GM21723 (cell line): ENCODE data around the gene EPSTI1.
"Not testable (repeated sequence)": the region's sequence is repeated elsewhere in the genome, so short reads cannot be mapped to it uniquely, and the experiment has no call there.

Source experiments
- ATAC-seq: cut with Tn5 transposase; IDR thresholded peaks from one replicate; pipeline ENCODE4 v1.9.1; 2021; ENCODE audit warnings: mild to moderate bottlenecking, moderate library complexity; ENCODE audit not compliant: unreplicated experiment

EPSTI1 gene, protein sequence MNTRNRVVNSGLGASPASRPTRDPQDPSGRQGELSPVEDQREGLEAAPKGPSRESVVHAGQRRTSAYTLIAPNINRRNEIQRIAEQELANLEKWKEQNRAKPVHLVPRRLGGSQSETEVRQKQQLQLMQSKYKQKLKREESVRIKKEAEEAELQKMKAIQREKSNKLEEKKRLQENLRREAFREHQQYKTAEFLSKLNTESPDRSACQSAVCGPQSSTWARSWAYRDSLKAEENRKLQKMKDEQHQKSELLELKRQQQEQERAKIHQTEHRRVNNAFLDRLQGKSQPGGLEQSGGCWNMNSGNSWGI

DNA sequence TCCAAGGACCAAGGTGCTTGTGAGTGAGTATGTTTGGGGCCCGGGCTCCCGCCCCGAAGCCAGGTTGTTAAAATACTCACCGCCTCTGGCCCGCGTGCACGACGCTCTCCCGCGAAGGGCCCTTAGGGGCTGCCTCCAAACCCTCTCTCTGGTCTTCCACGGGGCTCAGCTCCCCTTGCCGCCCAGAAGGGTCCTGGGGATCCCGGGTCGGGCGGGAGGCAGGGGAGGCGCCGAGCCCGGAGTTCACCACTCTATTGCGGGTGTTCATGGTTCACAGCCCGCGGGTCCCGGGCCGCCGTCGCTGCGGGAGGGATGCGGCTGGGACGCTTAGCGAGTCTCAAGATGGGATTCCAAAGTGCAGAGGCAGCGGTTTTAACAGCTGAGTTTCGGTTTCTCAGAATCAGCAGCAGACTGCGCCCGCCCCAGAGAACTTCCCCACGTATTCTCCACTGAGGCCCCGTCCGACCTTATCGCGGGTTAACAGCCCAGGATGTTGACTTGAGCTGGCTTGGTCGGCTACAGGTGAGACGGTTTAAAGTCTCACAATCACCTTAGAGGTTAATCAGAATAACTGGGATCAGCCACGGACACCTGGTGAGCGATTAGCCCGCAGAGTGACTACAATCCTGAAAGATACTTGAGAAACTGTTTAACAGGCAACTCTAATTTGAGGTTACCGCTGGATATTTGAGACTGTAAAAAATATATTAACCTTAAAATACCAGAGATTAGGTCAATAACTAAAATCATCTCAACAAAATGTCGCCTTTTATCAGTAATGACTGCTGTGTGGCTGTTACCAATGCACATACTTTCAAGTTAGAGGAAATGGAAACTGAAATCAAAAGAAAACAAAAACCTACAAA lies at the start of gene EPSTI1:
EPSTI1 (minus strand) TSS at position 344 of the 866 bp plus-strand sequence; CDS start at position 268, 76 bp downstream.
- peak; percentile 79 for ATAC-seq

DNA sequence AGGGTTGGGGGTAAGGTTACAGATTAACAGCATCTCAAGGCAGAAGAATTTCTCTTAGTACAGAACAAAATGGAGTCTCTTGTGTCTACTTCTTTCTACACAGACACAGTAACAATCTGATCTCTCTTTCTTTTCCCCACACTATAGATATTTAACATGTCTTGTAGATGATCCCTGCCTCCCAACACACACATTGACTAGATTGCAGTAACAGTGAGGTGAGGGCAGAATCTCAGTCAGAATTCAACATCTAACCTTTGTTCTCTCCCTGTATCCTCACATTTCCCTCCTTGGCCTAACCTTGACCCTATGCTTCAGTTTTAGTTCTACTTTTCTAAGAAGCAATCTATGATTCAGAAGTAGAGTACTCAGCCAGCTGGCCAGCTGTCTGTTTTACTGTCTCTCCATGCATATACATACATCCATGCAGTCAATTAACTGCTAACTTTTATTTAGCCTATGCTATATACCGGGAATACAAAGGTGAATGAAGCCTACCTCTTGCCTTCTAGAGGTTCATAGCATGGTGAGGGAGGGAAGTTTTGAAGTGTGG lies 49.4 kb upstream of the EPSTI1 start:
- peak; percentile 49 for ATAC-seq

DNA sequence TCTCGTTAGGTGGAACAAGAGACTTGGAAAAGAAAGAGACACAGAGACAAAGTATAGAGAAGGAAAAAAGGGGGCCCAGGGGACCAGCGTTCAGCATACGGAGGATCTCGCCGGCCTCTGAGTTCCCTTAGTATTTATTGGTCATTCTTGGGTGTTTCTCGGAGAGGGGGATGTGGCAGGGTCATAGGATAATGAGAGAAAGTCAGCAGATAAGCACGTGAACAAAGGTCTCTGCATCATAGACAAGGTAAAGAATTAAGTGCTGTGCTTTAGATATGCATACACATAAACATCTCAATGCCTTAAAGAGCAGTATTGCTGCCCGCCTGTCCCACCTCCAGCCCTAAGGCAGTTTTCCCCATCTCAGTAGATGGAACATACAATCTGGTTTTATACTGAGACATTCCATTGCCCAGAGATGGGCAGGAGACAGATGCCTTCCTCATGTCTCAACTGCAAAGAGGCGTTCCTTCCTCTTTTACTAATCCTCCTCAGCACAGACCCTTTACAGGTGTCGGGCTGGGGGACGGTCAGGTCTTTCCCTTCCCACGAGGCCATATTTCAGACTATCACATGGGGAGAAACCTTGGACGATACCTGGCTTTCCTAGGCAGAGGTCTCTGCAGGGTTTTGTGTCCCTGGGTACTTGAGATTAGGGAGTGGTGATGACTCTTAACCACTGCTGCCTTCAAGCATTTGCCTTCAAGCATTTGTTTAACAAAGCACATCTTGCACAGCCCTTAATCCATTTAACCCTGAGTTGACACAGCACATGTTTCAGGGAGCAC lies 48.7 kb upstream of the EPSTI1 start:
- not testable (repeated sequence) for ATAC-seq

DNA sequence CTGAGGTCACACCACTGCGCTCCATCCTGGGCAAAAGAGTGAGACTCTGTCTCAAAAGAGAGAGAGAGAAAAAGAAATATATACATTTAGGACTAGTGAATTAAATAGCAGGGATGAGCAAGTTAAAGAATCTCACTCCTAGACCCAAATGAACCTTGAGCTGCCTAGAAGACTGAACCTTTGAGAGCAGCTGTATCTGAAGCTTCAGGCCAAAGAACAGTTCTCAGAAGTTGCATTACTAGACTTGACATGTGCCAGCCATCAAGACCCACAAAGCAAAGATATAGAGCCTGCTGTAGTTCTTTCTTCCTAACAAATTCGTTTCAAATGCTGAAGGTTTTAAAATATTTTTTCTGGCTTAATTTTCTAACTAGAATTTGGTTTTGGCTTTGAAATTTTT lies 47.9 kb upstream of the EPSTI1 start:
- no peak for ATAC-seq

DNA sequence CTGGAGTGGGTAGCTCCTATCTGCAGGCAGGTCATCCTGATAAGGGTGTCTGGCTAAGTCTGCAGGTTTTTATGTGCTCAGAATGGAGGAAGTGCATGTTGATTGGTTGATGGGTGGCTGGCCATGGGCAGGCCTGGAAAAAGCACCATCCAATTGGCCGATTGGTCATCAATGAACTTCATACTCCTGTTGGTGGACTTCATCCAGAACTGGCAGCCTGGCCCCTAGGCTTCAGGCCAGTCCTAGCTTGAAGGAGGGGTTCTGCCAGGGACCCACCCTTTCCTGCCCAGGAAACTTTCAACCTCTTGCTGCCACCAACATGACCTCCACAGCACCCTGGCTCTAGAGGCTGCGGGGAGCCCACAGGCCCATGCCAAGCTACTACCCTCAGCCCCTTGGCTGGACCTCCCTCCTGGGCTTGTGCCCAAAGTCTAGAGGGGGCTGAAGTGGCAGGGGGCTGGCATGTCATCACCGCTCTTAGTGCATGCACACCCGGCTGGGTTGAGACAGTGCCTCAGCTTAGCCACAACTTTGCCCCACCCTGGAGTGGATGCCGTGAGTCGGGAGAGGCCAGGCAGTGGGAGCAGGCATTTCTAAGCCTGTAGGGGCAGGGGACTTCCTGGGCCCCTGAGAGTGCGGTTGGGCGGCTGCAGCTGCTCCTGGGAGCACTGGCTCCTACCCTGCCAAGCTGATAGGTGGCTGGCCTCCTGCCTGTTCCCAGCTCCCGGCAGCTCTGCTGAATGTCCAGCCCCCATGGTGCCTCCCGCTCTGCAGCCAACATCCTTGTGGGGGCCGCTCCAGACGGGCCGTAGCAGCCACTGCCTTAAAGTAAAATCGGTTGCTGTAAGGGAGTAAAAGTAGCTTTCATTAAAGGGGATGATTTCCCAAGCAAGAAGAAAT lies 44.6 kb upstream of the EPSTI1 start:
- no peak for ATAC-seq

DNA sequence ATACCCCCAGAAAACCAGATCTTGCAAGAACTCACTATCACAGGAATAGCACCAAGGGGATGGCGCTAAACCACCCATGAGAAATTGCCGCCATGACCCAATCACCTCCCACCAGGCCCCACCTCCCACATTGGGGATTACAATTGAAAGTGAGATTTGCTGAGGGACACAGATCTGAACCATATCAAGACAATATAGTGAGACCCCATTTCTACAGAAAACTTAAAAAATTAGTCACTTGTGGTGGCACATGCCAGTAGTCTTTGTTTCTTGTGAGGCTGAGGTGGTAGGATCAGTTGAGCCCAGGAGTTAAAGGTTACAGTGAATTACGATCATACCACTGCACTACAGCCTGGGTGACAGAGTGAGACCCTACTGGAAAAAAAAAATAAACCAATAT lies 41.0 kb upstream of the EPSTI1 start:
- no peak for ATAC-seq

DNA sequence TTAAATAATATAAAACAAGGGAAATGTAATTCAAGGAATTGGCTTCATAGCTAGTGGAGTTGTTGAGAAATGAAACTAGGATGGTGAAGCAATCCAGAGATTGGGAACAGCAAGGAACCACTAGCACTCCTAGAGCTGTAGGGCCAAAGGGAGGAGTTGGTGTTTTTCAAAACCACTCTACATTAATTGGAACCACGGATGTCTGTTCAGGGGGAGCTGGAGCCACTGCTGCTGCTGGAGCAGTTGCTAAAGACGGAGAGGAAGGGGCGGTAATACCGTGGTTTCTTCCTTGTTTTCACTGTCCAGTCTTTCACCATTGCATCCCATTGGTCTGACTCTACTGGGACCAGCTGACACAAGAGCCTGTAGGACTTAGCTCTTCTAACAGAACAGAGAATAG lies 39.8 kb upstream of the EPSTI1 start:
- no peak for ATAC-seq

DNA sequence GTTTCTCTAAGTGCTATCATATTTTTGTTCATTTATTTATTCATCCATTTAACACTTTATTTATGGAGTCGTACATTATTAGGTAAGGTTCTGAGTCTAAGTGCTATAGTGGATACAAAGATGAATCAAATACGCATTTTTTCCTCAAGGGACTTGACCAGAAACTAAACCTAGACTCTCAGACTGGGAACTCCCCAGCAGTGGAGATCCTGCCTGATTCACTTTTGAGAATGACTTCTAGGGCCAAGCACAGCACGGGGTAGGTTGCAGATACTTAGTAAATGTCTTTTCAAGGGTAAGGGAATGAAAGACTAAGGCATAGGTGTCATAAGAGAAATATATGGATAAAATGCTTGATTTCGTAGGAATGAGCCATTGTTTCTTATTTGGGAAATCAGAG lies 38.5 kb upstream of the EPSTI1 start:
- ATAC-seq = no peak

DNA sequence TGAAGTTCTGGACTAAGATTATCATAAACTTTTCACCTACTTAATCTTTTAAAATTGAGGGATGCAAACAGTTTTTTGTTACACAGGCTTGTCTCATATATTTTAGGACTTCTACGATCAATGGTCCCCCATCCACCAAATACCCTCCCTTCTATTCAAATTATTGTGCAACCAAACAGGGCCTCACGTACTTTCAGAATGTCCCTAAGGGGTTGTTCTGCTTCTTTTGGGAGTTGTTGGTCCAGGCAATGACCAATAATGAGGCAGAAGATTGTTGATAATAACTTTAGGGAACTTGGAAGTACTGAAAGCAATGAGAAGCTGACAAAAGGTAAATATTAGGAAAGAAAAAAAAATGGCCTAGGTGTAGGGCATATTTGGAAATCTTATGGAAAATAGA lies 34.2 kb upstream of the EPSTI1 start:
- ATAC-seq = no peak

DNA sequence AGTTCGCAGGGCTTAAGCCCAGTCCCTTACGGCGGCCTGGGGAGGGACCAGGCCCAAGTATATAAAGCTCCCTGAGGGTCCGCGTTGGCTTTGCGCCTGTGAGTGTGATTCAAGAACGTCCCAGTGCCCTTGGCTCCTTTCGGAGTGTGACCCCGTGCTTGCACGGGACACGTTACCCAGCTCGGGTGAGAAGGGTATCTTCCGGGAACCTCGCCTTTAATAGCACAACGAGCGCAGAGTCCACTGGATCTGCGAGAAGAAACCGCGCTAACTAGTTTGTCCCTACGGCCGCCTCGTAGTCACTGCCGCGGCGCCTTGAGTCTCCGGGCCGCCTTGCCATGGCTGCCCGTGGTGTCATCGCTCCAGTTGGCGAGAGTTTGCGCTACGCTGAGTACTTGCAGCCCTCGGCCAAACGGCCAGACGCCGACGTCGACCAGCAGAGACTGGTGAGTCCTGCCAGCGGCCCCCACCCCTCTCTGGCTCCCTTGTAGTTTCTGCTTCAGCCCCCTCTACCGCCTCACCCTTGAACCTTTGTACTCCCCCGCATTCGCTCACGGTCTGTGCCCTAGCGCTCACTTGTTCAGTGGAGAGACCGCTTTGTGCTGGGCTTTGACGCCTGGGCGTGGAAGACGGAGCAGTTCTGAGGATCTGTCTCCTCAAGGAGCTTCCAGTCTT lies 31.4 kb upstream of the EPSTI1 start, which contains the start of gene DNAJC15:
DNAJC15 (plus strand) TSS at position 298 of the 675 bp plus-strand sequence; CDS start at position 339, 41 bp downstream.
- peak; percentile 84 for ATAC-seq

DNA sequence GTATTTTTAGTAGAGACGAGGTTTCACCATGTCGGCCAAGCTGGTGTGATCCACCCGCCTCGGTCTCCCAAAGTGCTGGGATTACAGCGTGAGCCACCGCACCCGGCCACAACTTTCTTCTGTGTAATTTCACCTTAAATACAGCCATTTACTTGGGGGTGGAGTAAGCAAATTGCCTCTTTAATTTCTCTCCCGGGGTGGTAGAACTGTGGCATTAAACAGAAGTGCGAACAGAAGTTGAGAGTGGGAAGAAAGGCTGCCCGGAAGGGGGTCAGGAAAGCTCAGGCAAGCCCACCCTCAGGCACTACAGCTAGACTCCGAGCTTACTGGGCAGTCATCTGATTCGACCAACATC lies 30.9 kb upstream of the EPSTI1 start:
- ATAC-seq = no peak

DNA sequence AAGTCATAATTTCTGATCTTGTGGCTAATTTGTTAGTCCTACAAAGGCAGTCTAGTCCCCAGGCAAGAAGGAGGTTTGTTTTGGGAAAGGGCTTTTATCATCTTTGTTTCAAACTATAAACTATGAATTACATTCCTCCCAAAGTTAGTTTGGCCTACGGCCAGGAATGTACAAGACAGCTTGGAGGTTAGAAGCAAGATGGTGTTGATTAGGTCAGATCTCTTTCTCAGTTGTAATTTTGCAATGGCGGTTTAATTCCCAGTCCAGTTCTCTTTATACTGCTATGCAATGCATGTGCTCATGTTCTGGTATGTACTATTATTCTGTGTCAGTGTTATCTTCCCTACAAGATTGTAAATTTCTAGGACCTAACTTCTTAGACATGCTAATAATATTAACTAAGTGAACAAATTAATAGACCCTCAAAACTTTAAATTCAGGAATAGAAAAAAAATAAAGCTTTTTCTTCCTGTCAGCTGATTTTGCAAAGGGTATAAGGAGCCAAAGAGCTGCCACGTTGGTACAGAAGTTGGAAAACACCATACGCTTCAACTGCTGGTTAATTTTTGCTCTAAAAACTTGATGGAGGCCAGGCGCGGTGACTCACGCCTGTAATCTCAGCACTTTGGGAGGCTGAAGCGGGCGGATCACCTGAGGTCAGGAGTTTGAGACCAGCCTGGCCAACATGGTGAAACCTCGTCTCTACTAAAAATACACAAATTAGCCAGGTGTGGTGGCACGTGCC lies 30.1 kb upstream of the EPSTI1 start:
- ATAC-seq = no peak

DNA sequence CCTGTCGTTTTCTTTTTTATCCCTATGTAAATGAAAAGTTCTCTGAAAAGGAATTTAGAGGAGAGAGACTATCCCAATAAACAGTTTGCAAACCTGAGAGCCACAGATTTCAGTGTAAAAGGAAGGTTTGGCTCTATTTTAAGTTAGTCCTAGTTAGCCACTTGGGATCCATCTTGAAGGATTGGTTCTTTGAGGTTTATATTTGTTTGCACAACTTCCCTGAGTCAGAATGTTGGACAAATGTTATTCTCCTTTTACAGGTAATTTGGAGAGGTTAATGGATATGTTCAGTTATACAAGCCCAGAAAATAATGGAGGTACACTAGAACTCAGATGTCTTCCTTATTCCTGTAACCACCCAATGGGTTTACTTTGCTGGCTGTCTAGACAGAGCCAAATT lies 28.8 kb upstream of the EPSTI1 start:
- ATAC-seq = no peak

DNA sequence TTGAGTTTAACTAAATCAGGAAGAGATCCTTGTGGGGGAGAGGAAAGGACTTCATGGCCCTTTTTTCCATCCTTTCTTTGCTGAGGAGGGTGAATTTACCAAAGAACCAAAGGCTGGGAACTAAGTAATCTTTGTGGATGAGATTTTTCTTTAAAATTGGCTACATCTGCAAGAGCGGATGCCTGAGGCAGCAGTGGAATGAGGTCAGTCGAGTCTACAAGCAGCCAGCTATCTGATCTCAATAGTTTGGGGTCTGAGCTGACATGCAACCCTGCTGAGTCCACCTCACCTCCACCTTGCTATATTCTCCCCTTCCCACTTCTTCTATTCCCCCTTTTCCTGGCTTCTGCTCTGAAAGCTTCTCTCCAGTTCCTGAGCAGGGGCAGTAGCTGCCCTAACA lies 27.8 kb upstream of the EPSTI1 start:
- ATAC-seq = no peak

DNA sequence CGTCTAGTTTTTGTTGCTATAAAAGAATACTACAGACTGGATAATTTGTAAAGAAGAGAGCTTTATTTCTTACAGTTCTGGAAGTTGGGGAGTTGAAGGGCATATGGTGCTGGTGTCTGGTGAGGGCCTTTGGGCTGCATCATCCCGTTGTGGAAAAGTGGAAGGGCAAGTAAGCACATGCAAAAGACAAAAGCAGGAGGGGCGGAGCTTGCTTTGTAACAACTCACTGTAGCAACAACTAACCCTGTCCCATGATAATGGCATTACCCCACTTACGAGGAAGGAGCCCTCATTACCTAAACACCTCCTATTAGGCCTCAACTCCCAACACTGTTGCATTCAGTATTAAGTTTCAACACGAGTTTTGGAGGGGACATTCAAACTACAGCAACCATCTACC lies 24.2 kb upstream of the EPSTI1 start:
- ATAC-seq = no peak

DNA sequence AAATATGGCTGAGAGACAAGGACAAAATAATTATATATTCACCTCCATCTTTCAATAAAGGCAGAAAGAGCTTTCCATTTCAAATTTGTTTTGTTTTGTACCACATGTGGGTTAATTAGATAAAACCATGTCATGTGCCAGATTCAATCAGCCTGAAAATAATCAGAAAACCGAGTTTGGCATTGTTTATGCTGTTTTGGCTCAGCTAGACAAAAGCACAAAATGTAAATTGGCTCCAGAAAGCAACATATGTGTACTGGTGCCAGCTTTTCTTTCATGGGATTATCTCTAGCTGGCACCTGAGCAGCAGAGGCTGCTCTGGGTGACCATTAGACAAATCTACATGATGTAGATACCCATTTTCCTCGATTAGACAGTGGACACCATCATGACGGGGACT lies 22.1 kb upstream of the EPSTI1 start:
- ATAC-seq = no peak

DNA sequence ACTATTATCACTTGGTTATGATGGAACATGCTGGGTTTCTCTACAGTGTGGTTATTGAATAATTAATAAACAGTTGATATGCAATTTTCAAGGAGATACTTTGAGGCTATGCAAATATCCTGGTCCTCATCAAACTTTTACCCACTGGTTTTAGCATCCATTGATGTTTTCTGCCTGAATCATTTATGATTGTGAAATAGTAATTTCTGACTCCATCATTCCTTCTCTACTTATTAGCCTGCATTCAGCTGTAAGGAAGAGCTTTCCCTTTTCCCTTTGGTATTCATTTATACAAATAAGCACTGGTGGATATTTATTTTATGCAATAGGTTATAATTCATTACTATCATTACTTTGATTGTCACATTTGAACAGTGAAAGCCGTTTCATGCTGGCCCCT lies 17.5 kb upstream of the EPSTI1 start:
- ATAC-seq = no peak

DNA sequence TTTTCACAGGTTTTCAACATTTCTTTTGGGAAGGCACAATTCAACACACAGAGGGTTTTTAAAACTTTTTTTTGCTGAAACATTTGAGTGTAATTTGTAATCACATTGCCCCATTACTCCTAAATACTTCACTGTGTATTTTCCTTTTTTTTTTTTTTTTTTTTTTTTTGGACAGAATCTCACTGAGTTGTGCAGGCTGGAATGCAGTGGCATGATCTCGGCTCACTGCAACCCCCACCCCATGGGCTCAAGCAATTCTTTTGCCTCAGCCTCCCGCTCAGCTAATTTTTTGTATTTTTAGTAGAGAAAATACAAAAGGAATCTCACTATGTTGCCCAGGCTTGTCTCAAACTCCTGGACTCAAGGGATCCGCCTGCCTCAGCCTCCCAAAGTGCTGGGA lies 16.6 kb upstream of the EPSTI1 start:
- no peak for ATAC-seq
